Measurements from ENCODE around the gene VSNL1. TPM values are rescaled to one million over a fixed set of nuclear protein-coding genes. Genes with fewer than 3 reads are reported as not detected.
A peak's percentile ranks its signal among the peaks of the same experiment; 100 is the strongest.

Gene VSNL1
- total RNA-seq, 4 donors from 2014 or later, result not detected

DNA sequence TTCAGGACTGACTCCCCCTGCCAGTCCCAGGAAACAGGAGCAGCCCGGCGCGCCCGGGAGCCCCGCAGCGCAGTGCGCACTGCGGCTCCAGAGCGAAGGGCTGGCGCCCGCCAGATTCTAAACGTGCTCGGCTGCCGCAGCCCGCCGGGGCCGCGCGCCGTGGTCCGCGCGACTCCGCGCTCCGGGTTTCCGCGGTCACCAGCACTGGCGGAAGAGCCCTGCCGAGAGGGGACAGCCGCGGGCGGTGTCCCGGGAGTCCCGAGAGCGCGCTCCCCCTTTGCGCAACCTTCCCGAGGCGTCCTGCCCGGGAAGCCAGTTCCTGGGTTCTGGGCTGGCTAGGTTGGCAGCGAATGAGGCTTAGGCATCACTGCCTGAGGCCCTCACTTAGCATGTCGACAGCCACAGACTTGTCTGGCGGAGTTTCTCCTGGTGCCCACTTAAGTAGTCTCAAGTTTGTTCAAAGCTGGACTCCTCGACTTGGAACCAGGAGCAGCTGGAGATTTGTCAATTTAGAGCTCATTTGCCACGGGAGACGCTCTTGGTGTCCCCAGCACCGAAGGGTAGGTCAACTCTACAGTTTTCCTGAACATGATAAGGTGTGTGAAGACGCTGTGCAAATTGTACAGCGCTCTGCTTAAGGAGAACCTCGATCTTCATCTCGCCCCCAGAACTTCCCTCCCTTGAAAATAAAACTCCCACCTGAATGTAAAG lies 1.5 kb upstream of the VSNL1 start:
- H3K27me3 ChIP-seq, result peaks cover 0 to 4% of the 10 kb centered on the region in 2 donors
- H3K27ac ChIP-seq, result peak overlapping the region in 1 of 4 donors; percentile 50

DNA sequence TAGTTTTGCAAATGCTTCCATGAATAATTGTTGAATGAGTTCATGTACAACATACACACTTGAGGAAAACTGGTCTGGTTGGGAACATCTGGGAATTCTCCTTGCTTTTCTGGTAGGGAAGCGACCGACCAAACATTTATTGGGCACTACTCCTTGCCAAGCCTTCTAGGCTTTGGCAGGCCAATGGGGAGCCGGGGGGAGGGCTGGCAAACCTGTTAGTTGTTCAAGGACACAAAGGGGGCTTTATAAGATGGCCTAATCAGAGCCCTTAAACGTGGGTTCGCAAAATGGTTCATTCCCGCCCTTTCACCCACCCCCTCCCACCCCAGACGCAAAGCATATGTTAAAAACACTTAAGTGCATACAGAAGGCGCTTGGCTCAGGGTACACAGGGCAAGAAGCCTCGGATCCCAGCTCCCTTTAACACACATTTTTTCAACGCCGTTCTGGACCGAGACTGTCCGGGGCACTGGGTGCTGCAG lies 844 bp upstream of the VSNL1 start:
- no peaks in the 10 kb centered on the region for H3K9me3 ChIP-seq
- no peak overlapping the region for H3K27ac ChIP-seq
- no peak for TF ChIP-seq POLR2A (IDR thresholded peaks at IDR 0.05)
- TF ChIP-seq, protein P1, sequence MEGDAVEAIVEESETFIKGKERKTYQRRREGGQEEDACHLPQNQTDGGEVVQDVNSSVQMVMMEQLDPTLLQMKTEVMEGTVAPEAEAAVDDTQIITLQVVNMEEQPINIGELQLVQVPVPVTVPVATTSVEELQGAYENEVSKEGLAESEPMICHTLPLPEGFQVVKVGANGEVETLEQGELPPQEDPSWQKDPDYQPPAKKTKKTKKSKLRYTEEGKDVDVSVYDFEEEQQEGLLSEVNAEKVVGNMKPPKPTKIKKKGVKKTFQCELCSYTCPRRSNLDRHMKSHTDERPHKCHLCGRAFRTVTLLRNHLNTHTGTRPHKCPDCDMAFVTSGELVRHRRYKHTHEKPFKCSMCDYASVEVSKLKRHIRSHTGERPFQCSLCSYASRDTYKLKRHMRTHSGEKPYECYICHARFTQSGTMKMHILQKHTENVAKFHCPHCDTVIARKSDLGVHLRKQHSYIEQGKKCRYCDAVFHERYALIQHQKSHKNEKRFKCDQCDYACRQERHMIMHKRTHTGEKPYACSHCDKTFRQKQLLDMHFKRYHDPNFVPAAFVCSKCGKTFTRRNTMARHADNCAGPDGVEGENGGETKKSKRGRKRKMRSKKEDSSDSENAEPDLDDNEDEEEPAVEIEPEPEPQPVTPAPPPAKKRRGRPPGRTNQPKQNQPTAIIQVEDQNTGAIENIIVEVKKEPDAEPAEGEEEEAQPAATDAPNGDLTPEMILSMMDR (IDR thresholded peaks at IDR 0.05), result no peak
- H3K4me3 ChIP-seq, result peak overlapping the region; percentile 24 to 49 (median 36)
- H3K36me3 ChIP-seq, result no peaks in the 10 kb centered on the region
- no peak for DNase-seq
- H3K4me1 ChIP-seq, result peaks cover 0 to 23% (median 2%) of the 10 kb centered on the region in 4 donors
- peaks cover 0 to 4% of the 10 kb centered on the region in 2 donors for H3K27me3 ChIP-seq

More for the DNA sequence above, 1.5 kb upstream of the VSNL1 start:
- Histone ChIP-seq H3K36me3 (no peaks in the 10 kb centered on the region), H3K9me3 (no peaks in the 10 kb centered on the region), H3K4me3 (peak overlapping the region; percentile 16 to 49 (median 34)), H3K4me1 (peaks cover 0 to 23% (median 2%) of the 10 kb centered on the region in 4 donors)
- peak in 2 of 3 donors; percentile 47 to 53 for DNase-seq
- TF ChIP-seq, protein P1 (IDR thresholded peaks at IDR 0.05), result no peak
- TF ChIP-seq POLR2A (IDR thresholded peaks at IDR 0.05), result no peak

DNA sequence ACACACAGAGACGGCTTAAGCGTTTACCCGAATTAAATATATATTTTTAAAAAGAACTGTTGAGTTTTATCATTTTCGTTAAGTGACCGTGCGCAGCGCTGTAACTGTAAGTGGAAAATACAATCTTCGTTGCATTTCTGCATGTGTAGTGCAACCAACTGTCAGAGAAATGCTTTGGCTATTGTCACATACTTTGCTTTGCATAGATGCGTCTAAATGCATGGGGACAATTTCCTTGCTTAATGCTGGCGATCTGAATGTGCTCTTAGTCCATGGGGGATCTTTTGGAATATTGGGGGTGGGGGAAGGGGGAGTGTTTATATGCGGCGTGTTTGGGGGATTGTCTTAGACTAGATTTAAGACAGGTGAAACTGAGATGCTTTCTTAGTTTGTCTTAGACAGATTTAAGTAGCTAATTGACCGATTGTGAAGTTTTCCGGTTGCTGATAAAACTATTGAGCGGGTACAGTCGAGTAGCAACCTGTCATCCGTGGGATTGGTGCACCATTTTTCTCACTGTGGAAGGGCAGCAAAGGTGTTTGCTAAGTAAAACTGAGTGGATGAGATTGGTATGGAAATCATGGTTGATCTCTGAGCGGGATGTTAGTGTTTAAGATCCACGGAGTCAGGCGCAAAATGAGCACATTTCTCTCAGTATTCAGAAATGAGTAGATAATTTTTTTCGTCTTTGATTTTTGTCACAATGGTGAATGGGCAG lies 476 bp downstream of the VSNL1 start:
- Histone ChIP-seq H3K9me3 (no peaks in the 10 kb centered on the region), H3K27me3 (peaks cover 0 to 4% of the 10 kb centered on the region in 2 donors), H3K27ac (no peak overlapping the region), H3K4me3 (peak overlapping the region; percentile 24 to 49 (median 36)), H3K36me3 (no peaks in the 10 kb centered on the region), H3K4me1 (peaks cover 0 to 23% (median 2%) of the 10 kb centered on the region in 4 donors)
- no peak for DNase-seq
- no peak for TF ChIP-seq POLR2A (IDR thresholded peaks at IDR 0.05)
- TF ChIP-seq, protein P1 (IDR thresholded peaks at IDR 0.05), result no peak

DNA sequence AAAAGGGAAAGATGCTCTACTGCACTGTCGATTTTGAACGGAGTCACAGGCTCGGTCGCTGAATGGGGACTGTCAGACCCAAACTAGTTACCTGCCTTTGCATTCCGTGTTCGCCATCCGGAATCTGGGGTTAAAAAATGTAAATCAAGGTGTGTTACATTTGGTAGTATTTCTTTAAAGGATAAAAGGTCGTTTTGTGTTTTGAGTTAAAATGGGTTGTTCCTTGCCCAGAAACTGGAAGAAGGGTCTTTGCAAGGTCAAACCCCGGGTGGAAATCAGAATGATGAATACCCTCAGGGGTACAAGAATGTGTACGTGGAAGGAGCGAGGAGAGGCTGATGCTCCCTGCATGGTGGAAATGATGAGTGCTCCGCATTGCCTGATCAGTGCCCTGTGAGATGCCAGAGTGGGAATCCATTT lies 1.0 kb downstream of the VSNL1 start:
- Histone ChIP-seq H3K27me3 (peaks cover 0 to 4% of the 10 kb centered on the region in 2 donors), H3K9me3 (no peaks in the 10 kb centered on the region), H3K36me3 (no peaks in the 10 kb centered on the region), H3K27ac (no peak overlapping the region), H3K4me3 (peak overlapping the region in 1 of 4 donors; percentile 44), H3K4me1 (peaks cover 0 to 23% (median 2%) of the 10 kb centered on the region in 4 donors)
- DNase-seq, result no peak
- TF ChIP-seq POLR2A (IDR thresholded peaks at IDR 0.05), result no peak
- TF ChIP-seq, protein P1 (IDR thresholded peaks at IDR 0.05), result no peak

DNA sequence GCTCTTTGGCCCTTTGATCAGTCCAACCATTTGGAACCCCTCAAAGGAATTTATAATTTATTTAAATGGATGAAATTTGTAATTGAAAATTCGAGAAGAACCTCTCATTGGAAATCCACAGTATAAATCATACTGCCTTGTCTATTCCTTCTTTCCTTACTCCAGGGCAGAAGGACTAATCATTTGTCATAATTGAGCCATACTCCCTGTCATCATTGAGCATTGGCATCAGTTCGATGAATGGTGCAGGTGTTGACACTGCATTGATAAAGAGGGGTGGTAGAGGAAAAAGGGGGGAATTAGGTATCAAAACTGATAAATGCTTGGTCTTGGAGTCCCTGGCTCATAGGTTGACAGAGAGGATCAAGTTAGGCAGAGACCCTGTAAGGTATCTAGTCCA lies 2.0 kb downstream of the VSNL1 start:
- TF ChIP-seq, protein P1 (IDR thresholded peaks at IDR 0.05), result no peak
- no peak for TF ChIP-seq POLR2A (IDR thresholded peaks at IDR 0.05)
- Histone ChIP-seq H3K9me3 (no peaks in the 10 kb centered on the region), H3K27me3 (peaks cover 0 to 4% of the 10 kb centered on the region in 2 donors), H3K4me1 (peaks cover 0 to 23% (median 2%) of the 10 kb centered on the region in 4 donors), H3K27ac (no peak overlapping the region), H3K36me3 (no peaks in the 10 kb centered on the region), H3K4me3 (no peak overlapping the region)
- no peak for DNase-seq
